Ishikawa (cell line): ENCODE results near the gene CD248.

ENCODE experiments used
- EGR1 ChIP-seq: IDR thresholded peaks from 2 replicates; pipeline ENCODE4 v1.6.1; 2012
- EP300 ChIP-seq: IDR thresholded peaks from 2 replicates; pipeline ENCODE4 v1.6.1; 2012; ENCODE audit warnings: borderline replicate concordance
- FOXM1 ChIP-seq: IDR thresholded peaks from 2 replicates; pipeline ENCODE4 v1.6.1; 2012; ENCODE audit warnings: low read depth, borderline replicate concordance
- REST ChIP-seq: IDR thresholded peaks from 2 replicates; pipeline ENCODE4 v1.6.1; 2012; ENCODE audit warnings: low read depth, mild to moderate bottlenecking
- TAF1 ChIP-seq: IDR thresholded peaks from 2 replicates; pipeline ENCODE4 v1.6.1; 2012; ENCODE audit warnings: low read depth, mild to moderate bottlenecking

DNA sequence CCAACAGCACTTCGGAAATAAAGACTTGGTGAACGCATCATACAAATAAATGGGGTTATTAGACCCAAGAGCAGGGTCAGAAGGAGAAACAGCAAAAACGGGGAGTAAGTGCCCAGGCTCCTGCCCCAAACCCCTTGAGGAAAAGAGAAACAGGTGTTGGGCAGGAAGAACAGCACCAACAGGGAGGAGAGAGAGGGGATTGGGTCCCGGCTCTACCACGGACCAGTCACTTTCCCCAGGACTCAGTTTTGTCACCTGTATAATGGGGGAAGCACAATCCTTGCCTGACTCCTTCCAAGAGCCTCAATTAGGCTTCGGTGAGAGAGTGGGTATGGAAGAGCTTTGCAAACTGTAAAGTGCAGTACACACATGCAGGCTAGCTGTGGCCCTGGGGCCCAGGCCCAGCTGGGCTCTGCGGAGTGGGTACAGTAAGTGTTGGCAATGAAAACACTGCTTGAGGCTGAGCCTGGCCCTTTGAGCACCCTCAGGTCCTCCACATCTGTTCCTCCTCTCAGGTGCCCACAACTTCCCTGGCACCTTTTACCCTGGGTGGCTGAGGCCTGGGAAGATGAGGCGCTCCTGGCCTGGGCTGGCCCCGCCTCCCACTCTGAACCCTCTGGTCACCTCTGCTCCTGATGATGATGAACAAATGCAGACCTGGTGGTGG lies 45.8 kb upstream of the CD248 start:
- TF ChIP-seq FOXM1 (no peak), EGR1 (no peak), TAF1 (no peak), EP300 (no peak), REST (no peak)
